Gastroesophageal sphincter (tissue), 3 donors: Measurements from ENCODE around the gene TOLLIP.

Experiments used
- POLR2AphosphoS5 ChIP-seq: sonication (generic); formaldehyde crosslinking; IDR thresholded peaks from one replicate; pipeline ENCODE4 v1.6.1; 2017; ENCODE audit warnings: antibody characterized with exemption
- TF ChIP-seq, protein P1 (sequence below), 4 experiments: fragments of 200-600 bp in 2 of 4; fragments of 450-650 bp in 2 of 4; sonication (generic) in 1 of 4; IDR thresholded peaks; one replicate each; pipeline ENCODE4 v1.5.1; 2017 to 2019; ENCODE audit warnings: antibody characterized with exemption in 4 of 4, mild to moderate bottlenecking in 2 of 4, moderate library complexity in 2 of 4

DNA sequence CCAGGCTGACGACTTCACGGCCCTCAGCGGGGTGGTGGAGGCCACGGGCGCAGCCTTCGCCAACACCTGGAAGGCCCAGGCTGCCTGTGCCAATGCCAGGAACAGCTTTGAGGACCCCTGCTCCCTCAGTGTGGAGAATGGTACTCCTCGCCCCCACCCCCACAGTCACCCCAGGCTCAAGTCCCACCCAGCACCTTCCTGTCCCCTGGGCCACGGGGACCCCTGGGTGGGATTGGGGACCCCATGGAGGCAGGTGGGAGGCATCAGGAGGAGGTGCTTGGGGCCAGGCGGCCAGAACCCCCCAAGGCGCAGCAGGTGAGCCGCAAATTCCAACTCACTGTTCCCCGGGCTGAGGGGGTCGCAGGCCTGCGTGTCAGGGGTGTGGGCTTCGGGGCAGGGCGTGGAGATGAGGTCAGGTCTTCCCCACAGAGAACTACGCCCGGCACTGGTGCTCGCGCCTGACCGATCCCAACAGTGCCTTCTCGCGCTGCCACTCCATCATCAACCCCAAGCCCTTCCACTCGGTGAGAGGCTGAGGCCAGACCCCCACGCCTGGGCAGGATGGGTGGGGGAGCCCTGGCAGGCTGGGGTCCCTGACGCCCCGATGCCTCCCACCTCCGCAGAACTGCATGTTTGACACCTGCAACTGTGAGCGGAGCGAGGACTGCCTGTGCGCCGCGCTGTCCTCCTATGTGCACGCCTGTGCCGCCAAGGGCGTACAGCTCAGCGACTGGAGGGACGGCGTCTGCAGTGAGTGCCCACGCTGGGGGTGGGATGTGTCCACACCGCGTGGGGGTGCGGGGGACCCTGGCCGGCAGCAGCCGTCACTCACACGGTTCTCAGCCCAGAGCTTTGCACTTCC is 77.2 kb downstream of the TOLLIP start:
- TF ChIP-seq, protein P1, sequence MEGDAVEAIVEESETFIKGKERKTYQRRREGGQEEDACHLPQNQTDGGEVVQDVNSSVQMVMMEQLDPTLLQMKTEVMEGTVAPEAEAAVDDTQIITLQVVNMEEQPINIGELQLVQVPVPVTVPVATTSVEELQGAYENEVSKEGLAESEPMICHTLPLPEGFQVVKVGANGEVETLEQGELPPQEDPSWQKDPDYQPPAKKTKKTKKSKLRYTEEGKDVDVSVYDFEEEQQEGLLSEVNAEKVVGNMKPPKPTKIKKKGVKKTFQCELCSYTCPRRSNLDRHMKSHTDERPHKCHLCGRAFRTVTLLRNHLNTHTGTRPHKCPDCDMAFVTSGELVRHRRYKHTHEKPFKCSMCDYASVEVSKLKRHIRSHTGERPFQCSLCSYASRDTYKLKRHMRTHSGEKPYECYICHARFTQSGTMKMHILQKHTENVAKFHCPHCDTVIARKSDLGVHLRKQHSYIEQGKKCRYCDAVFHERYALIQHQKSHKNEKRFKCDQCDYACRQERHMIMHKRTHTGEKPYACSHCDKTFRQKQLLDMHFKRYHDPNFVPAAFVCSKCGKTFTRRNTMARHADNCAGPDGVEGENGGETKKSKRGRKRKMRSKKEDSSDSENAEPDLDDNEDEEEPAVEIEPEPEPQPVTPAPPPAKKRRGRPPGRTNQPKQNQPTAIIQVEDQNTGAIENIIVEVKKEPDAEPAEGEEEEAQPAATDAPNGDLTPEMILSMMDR (IDR thresholded peaks at IDR 0.05) = no peak
- no peak for TF ChIP-seq POLR2AphosphoS5
